Measurements from ENCODE around the gene SCT.
A peak's percentile ranks its signal among the peaks of the same experiment; 100 is the strongest.
"Not testable (repeated sequence)": the region's sequence is repeated elsewhere in the genome, so short reads cannot be mapped to it uniquely, and the experiment has no call there.

SCT gene, protein sequence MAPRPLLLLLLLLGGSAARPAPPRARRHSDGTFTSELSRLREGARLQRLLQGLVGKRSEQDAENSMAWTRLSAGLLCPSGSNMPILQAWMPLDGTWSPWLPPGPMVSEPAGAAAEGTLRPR

GRCh38 chr11:626475-627307 is at the start of gene SCT:
Gene SCT, minus strand, starts transcription at chr11:627181. Its CDS starts 38 bp downstream, at chr11:627143.
- no peak for FAIRE-seq
- no peak for DNase-seq (ENCODE audit: low spot score)

DNA sequence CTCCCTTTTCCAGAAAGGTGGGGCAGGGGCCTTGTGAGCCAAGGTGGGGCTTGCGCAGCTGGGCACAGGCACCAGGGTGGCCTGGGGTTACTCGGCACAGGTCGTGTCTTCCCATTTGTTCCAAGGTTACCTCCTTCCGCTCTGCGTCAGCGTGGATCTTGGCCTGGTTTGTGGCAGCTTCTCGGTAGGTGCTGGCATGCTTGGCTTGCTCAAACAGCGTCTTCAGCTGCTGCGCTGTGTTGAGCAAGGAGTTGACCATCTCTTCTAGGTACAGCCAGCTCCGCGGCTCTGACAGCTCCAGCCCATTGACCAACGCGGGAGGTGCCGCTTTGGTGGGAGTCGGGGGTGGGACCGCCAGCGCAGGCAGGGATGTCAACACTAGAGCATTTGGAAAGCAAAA is 47.4 kb upstream of the SCT start:
- no peak for FAIRE-seq
- no peak for DNase-seq (ENCODE audit: low spot score)

DNA sequence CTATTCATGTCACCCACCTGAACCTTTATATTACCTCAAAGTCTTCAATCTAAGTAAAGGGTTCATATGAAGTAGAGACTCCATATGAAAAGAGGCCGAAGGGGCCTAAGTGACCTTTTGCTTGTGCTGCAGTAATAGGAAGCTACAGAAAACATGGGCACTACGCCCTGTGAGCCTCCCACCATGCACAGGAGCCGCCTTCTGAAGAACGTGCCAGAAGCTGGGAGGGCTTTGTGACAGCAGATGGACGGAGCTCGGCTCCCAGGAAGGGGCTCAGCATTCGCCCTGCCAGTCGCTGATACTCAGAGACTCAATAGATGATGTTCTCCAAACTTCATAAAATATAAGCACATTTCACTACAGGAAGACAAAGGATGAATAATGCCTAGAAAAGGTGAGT is 46.9 kb upstream of the SCT start:
- FAIRE-seq: no peak
- DNase-seq (ENCODE audit: low spot score): no peak

- DNase-seq (ENCODE audit: low spot score): no peak
- no peak for FAIRE-seq
These were observed 38.8 kb upstream of the SCT start for GRCh38 chr11:665704-666281.

- no peak for FAIRE-seq
These were observed 38.2 kb upstream of the SCT start for GRCh38 chr11:665062-665703.

GRCh38 chr11:662689-663274 is 35.8 kb upstream of the SCT start:
- FAIRE-seq (no peak), DNase-seq (ENCODE audit: low spot score) (peak; percentile 32)

More at GRCh38 chr11:665062-665703, 38.2 kb upstream of the SCT start:
- no peak for DNase-seq (ENCODE audit: low spot score)

GRCh38 chr11:660681-661444 is 33.9 kb upstream of the SCT start:
- FAIRE-seq (no peak), DNase-seq (ENCODE audit: low spot score) (no peak)

- no peak for DNase-seq (ENCODE audit: low spot score)
- no peak for FAIRE-seq
These were observed 33.3 kb upstream of the SCT start for GRCh38 chr11:660281-660680.

GRCh38 chr11:659532-660085 is 32.6 kb upstream of the SCT start:
- DNase-seq (ENCODE audit: low spot score) (no peak), FAIRE-seq (no peak)

- no peak for FAIRE-seq
- DNase-seq (ENCODE audit: low spot score): no peak
These were observed 30.7 kb upstream of the SCT start for GRCh38 chr11:657691-658126.

- FAIRE-seq: no peak
- no peak for DNase-seq (ENCODE audit: low spot score)
These were observed 29.9 kb upstream of the SCT start for GRCh38 chr11:656866-657265.

DNA sequence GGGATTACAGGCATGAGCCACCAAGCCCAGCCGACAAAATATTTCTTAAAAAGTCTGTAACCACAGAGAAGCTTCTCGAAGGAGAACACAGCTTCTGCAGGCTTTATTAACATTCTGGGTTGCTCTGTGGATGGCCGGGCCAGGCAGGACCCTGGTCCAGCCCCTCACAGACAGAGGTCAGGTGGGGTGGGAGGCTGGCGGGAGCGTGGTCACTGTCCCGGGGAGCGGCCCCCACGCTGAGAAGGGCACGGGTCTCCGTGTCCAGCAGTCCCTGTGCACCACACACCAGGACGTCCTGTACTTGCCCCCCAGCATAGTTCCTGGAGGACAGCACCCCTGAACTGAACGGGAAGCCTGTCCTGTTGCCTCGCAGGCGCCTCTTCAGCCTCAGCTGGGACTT is 29.4 kb upstream of the SCT start:
- FAIRE-seq (no peak), DNase-seq (ENCODE audit: low spot score) (no peak)

GRCh38 chr11:655036-655726 is 28.2 kb upstream of the SCT start:
- DNase-seq (ENCODE audit: low spot score): peak; percentile 85
- FAIRE-seq: peak; percentile 82

DNA sequence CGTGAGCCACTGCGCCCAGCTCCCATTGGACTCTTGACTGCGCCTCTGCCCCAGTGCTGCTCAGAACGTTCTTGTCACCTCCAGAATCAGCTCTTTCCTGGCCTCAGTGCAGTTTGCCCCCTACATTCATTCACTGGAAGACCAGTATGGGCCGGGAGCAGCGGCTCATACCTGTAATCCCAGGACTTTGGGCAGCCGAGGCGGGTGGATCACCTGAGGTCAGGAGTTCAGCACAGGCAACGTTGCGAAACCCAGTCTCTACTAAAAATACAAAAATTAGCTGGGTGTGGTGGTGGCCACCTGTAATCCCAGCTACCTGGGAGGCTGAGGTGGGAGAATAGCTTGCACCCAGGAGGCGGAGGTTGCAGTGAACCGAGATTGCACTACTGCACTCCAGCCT is 27.5 kb upstream of the SCT start:
- not testable (repeated sequence) for DNase-seq (ENCODE audit: low spot score); FAIRE-seq

DNA sequence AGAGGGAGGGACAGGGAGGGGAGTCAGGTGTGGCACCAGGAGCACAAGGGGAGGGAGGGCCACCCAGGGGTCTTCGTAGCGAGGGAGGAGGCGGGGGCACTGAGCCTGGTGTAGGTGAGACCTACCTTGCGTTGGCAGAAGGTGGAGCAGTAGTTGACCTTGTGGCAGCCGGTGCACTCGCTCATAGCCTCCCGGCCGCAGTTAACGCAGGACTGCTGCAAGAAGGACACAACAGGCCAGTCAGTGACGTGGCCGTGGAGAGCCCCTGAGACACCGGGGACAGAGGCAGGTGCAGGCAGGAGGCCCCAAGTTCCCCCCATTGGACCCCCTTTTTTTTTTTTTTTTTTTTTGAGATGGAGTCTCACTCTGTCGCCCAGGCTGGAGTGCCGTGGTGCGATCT is 26.9 kb upstream of the SCT start:
- FAIRE-seq (no peak), DNase-seq (ENCODE audit: low spot score) (no peak)

GRCh38 chr11:653136-653535 is 26.2 kb upstream of the SCT start:
- not testable (repeated sequence) for DNase-seq (ENCODE audit: low spot score)

DNA sequence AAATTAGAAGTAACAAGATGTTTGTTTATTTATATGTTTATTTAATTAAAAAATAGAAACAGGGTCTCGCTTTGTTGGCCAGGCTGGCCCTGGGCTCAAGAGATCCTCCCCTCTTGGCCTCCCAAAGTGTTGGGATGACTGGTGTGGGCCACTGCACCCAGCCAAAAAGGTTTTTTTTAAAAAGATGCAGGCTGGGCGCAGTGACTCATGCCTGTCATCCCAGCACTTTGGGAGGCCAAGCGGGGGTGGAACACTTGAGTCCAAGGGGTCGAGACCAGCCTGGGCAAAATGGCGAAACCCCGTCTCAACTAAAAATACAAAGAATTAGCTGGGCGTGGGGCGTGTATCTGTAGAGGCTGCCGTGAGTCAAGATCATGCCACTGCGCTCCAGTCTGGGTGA is 23.5 kb upstream of the SCT start:
- FAIRE-seq: no peak

More at GRCh38 chr11:653136-653535, 26.2 kb upstream of the SCT start:
- not testable (repeated sequence) for FAIRE-seq

GRCh38 chr11:647672-648158 is 20.7 kb upstream of the SCT start:
- FAIRE-seq; DNase-seq (ENCODE audit: low spot score): not testable (repeated sequence)

More for the DNA sequence above, 23.5 kb upstream of the SCT start:
- DNase-seq (ENCODE audit: low spot score): no peak

- no peak for DNase-seq (ENCODE audit: low spot score)
These were observed 19.2 kb upstream of the SCT start for GRCh38 chr11:646214-646613.

DNA sequence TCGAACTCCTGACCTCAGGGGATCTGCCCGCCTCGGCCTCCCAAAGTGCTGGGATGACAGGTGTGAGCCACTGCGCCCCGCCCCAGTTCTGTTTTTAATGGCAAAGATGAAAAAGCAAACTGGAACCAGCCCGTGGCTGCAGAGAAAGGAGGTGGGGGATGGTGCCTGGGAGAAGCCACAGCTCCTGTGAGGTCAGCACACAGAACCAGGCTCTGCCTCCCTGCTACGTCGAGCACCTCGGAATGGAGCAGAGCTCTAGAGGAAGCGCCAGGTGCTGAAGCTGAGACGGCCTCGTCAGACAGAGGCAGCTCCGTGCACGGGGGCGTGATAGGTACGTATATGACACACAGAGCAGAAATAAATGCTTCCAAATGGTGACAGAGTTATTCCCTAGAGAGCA is 18.6 kb upstream of the SCT start:
- FAIRE-seq: no peak
- DNase-seq (ENCODE audit: low spot score): no peak

More at GRCh38 chr11:646214-646613, 19.2 kb upstream of the SCT start:
- no peak for FAIRE-seq

Measured in RCC 7860 (cell line).